Activated CD8-positive, alpha-beta memory T cell treated with anti-CD3 and anti-CD28 coated beads, Interleukin-2, amount 50 U/mL, for 1 hour (primary cell): ENCODE measurements around the gene CCL20.

Experiments
- DNase-seq: peaks from one replicate; pipeline ENCODE4 v3.0.0-alpha.2; 2020; ENCODE audit errors: extremely low read depth

The CCL20 gene

DNA sequence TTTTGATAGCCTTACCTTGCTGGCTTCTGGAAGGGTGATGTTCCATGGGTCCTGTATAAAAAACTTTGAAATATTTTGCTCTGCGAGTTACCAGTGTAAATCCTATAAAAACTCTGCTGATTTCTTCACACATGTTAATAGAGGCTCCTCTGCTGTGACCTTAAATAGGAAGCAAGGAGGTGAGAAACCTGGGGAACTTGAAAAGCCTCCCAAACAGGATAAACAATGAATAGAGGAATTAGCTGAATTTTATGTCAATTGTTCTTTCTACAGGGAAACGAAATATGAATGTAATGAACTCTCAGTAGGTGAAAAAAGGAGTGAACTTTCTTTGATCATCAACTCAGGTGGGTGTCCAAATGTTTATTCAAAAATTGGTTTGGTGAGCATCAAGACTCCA is 10.8 kb upstream of the CCL20 start:
- DNase-seq = no peak

DNA sequence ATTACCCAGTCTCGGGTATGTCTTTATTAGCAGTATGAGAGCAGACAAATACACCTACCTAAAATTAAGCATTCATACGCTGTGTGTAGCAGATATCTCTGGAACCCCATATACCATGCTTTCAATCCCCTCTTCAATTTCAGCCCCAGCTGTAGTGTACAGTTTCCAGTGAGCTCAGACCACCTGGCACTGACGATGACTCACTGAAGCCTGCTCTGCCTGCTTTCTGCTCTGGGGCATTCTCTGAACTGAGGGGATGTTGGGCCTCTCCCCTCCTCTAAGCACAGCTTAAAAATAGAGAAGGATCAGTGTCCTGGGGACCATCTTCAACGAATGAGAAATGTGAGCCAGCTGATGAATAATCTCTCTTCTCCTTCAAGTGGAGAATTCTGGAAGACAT is 8.7 kb upstream of the CCL20 start:
- DNase-seq = no peak

DNA sequence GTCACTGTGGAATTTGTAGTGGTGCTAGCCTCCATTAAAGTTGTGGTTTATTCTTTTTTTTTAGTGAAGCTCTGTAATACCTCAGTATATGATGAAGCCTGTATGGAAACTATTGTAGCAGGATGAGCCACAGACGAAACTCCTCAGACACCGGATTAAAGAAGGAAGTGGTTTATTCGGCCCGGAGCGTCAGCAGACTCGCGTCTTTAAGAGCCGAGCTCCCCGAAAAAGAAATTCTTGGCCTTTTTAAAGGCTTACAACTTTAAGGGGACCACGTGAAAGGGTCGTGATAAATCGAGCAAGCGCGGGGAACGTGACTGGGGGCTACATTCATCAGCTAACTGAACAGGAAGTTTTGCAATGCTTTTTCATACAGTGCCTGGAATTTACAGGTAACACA is 8.1 kb upstream of the CCL20 start:
- no peak for DNase-seq

DNA sequence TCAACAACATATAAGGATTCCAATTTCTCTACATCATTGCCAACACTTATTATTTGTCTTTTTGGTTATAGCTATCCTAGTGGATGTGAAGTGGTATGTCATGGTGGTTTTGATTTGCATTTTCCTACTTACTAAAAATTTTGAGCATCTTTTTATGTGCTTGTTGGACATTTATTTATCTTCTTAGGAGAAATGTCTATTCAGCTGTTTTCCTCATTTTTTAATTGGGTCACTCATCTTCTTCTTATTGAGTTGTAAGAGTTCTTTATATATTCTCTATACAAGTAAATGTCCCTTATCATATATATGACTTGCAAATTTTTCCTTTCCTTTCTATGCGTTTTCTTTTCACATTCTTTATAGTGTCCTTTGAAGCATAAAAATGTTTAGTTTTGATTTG is 4.7 kb upstream of the CCL20 start:
- DNase-seq = no peak

- DNase-seq = no peak
Observed at GRCh38 chr2:227812001-227812400, 1.6 kb upstream of the CCL20 start.

- DNase-seq = no peak
Observed at GRCh38 chr2:227813229-227813561, 447 bp upstream of the CCL20 start.

DNA sequence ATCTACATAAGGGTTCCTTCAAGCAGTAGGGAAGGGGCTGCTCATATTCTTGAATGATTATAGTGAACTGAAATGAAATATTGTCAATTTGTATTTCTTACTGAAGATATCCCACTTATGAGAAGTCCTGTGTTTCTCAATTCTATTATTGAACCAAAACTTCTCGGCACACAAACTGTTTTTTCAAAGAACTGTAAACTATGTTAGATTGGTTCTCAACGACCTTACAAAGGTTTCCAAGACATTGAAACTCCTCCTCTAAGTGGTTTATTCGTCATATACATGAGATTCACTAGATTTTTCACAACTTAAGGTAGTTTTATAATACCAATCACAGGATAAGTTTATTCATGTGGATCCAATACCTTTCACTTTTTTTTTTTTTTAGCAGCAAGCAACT is 1.4 kb downstream of the CCL20 start:
- DNase-seq = no peak

DNA sequence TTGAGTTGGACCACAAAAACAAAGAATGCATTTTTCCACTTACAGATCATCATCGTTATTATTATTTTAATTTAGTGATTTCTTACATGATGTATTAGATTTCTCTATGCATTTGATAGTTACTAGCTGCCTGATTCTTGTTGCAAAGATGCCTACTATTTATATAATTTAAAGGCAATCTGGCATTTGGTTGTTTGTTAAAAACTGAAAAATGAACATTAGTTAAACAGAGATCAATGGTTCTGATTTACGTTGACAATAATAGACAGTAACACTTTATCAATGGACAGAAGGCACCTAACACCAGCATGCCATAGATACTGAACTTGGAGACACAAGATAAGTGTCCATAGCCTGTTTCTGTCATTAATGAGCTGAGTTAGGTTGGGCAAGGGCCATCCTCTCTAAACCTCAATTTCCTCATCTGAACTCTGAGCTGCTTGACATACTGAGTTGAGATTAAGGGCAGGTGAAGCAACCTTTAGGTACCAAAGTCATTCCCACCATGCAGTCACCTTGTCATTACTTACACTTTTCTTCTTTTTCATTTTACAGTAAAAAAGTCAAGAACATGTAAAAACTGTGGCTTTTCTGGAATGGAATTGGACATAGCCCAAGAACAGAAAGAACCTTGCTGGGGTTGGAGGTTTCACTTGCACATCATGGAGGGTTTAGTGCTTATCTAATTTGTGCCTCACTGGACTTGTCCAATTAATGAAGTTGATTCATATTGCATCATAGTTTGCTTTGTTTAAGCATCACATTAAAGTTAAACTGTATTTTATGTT is 3.1 kb downstream of the CCL20 start:
- DNase-seq = no peak

- DNase-seq = no peak
Observed at GRCh38 chr2:227817336-227817735, 3.7 kb downstream of the CCL20 start.

GRCh38 chr2:227817850-227818674 is 4.4 kb downstream of the CCL20 start:
- DNase-seq = peak; percentile 26

DNA sequence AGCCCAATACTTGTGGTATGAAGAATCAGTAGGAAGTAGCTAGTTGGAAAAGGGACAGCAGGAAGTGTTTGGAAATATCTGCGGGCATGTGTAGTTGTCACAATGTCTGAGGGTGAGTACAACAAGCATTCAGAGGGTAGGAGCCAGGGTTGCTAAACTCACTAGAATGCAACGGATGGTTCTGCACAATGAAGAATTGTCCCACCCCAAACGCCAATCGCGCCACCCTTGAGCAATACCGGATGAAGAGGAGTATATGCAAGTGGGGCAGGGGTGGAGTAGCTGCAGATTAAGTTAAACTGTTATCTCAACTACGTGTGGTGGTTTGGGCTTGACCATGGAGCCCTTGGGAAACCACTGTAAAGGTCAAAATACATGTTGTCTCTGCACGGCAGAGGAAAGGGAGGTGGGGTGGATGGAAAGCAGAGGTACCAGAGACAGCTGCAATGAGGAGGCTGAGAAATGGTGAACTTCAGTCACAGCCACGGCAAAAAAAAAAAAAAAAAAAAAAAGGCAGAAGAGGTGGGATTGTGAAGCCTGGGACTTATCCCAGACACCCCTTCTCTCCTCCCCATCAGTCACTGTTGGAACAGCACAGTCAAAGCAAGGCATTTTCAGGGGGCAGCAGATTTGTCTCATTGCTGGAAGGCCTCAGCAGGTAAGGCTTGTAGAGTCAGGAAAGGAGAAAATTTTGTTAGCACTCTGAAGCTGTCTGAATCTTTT is 5.2 kb downstream of the CCL20 start:
- no peak for DNase-seq

- DNase-seq = no peak
Observed at GRCh38 chr2:227819398-227819697, 5.7 kb downstream of the CCL20 start.

DNA sequence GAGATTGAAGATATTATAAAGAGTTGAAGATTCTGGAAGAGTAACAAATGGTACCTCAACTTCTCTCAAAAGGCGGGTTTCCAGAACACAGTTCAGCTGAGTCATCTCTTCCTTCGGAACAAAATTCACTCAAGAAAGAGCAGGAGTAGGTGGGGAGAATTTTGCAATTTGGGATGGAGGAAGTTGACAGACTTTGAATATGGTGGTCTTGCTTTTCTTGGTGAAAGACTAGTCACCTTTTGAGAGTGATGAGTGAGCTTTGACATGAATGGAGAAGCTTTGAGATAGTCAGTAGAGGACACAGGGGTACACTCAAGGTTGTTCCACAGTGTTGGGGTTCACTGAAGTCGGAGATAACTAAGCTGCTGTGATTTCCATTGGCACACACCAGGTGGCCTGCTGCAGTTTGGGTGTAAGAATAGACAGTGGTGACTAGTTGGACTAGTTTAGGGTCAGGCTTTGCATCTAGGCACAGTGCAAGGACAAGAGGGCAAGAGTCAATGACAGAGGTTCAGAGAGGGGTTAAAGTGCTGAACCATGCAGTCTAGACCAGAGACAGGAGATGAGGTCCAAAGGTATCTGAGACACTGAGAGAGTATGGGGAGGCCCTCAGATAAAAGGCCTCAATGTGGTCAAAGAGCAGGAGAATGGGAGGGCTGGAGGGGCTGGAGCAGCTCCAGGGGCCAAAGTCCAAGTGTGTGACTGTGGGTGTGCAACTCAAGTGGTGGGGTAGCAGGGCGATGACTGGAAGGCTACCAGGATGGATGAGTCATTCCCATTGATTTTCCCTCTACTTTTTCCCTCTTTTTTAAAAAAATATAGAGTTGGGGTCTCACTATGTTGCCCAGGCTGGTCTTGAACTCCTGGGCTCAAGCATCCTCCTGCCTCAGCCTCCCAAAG is 7.7 kb downstream of the CCL20 start:
- no peak for DNase-seq

GRCh38 chr2:227822416-227823003 is 8.9 kb downstream of the CCL20 start:
- no peak for DNase-seq

GRCh38 chr2:227823922-227824321 is 10.3 kb downstream of the CCL20 start:
- DNase-seq = no peak

DNA sequence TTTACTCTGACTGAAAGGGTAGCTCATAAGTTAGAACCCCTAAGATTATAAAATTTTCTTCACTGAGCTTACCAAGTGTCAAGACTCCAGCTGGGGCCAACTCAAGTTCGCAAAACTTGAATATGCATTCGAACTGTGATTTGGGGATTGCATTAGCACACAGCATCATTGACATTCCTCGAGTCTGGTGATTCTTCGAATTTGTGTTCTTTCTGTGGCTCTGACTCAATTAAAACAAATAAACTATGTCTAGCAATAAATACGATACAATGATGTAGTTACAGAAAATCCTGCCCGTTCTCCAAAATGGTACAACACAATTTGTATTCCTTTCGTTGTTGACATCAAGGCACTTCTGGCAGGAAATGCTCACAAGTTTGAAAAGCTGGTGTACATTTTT is 11.1 kb downstream of the CCL20 start:
- no peak for DNase-seq

DNA sequence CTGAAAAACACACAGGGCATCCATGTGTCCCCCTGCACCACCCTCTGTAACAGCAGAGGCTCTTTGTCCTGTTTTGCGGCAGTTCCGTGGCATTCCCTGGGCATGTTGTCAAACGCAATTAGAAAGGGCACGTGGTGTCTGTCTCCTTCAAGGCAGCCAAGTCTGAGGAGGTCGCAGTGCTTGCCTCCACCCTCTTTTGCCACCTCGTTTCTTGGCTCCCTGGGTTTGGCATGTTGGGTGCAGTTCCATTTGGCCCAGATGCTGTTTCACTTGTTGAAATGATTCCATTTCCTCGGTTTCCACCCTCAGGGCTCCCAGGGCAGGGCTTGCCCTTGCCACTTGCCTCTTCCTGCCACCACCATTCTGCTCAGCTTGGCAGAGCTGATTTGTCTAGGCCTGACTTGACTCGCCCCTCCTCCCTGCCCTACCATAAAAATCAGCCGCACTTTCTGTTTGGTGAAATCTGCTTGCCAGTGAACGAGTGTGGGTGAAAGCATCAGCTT is 12.4 kb downstream of the CCL20 start:
- DNase-seq = no peak

DNA sequence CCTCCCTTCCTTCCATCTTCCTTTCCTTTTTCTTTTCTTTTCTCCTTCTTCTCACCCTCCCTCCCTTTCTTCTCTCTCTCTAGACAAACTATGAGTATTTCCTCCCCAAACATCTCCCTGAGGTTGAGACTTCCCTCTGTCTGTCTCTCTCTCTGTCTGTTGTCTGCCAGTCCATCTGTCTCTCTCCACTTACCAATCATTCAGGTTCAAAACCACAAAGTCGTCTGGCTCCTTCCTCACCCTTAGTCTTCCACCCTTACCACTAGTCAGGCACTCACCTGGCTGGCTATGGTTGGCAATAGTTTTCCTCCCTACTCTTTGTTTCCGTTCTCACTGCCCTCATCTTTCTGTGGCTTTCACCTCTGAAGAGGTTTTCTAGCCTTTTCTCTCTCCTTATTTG is 12.9 kb downstream of the CCL20 start:
- DNase-seq = no peak

DNA sequence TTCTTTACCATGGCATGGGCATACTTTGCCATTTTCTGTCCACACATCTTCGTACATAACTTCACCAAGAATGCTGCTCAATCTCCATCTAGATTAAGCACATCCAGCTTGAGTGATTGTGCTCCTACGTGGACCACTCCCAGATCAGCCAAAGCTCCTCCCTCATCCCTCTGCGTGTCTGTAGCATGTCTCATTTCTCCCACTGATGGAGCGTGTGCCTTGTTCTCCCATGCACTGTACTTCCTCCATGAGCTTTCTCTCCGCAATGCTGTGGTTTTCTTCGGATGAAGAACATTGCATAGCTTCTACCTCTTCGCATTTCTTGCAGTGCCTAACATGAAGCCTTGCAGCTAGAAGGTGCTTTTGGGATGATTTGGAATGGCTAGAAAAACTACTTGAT is 13.5 kb downstream of the CCL20 start:
- no peak for DNase-seq

DNA sequence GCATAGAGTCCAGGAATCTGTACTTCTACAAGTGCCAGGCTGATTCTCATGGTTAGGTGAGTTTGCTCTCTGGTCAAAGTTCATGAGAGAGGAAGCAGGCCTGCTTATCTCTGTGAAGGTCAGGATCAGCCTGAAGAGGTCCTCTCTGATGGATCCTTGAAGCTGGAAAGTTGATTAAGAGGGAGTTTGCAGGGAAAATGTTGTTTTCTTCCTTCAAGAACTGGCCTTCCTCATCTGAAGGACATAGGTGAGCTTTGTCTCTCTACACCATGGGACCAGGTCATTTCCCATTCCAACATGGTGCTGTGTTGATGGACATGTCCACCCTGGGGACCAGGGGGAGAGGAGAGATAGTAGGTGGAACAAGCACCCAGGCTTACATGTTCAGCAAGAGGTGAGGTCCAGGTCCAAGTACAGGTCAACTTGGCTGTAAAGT is 14.9 kb downstream of the CCL20 start:
- no peak for DNase-seq

DNA sequence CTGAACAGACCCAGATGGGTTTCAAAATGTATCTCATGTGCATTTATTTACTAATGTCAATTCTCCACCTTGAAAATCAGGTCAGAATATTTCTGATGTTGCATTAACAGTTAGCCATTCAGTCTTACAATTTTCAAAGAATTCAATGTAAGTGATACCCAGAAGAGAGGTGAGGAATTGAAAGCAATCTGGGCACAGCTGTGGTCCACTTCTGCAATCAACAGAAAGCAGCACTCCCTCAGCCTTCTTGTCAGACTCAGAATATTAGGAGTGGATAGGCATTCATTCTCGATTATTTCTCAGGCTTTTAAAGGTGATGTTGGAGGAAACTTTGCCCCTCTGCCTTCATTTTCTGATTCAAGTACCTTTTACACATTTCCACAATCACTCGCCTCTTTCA is 15.7 kb downstream of the CCL20 start:
- no peak for DNase-seq
